ENCODE data around the gene DOCK1.

The DOCK1 gene

DNA sequence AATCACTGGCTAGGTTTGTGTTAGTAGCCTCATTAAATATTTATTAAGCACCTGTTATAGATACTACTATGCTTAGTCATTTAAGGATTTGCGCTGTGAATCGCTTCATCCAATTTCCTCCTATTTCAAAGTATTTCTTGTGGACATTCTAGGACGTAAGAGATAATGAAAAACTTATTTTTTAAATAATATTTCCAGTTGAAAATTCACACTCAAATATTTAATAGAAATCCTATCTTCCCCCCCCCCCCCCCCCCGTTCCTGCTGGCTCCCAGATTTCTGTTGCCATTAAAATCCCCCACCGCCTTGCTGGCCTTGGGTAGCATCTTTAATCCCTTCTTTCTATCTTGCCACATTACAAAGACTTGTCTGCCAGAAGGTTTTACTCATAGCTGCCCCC, 285.2 kb downstream of the DOCK1 start:
- Histone ChIP-seq H3K4me1 (ENCODE audit: insufficient read depth, poor library complexity, severe bottlenecking) (no peaks in the 10 kb centered on the region), H3K27ac (ENCODE audit: poor library complexity, severe bottlenecking) (no peak overlapping the region), H3K9me3 (ENCODE audit: severe bottlenecking) (no peaks in the 10 kb centered on the region), H3K4me3 (ENCODE audit: severe bottlenecking) (no peak overlapping the region), H3K27me3 (ENCODE audit: insufficient read depth, poor library complexity, severe bottlenecking) (peaks cover 13% of the 10 kb centered on the region), H3K36me3 (ENCODE audit: low read depth) (no peaks in the 10 kb centered on the region)
- no peak for TF ChIP-seq CTCF (IDR thresholded peaks at IDR 0.05; ENCODE audit: poor library complexity, severe bottlenecking)
- DNase-seq (ENCODE audit: low spot score) (no peak), ATAC-seq (ENCODE audit: low read depth) (no peak)

GRCh38 chr10:127193125-127193524, 287.9 kb downstream of the DOCK1 start:
- ATAC-seq (ENCODE audit: low read depth) (no peak), DNase-seq (ENCODE audit: low spot score) (no peak)
- Histone ChIP-seq H3K27me3 (ENCODE audit: insufficient read depth, poor library complexity, severe bottlenecking) (peaks cover 17% of the 10 kb centered on the region), H3K9me3 (ENCODE audit: severe bottlenecking) (no peaks in the 10 kb centered on the region), H3K4me3 (ENCODE audit: severe bottlenecking) (no peak overlapping the region), H3K27ac (ENCODE audit: poor library complexity, severe bottlenecking) (no peak overlapping the region), H3K36me3 (ENCODE audit: low read depth) (no peaks in the 10 kb centered on the region), H3K4me1 (ENCODE audit: insufficient read depth, poor library complexity, severe bottlenecking) (no peaks in the 10 kb centered on the region)
- no peak for TF ChIP-seq CTCF (IDR thresholded peaks at IDR 0.05; ENCODE audit: poor library complexity, severe bottlenecking)

GRCh38 chr10:127194111-127194510, 288.9 kb downstream of the DOCK1 start:
- Histone ChIP-seq H3K4me1 (ENCODE audit: insufficient read depth, poor library complexity, severe bottlenecking) (no peaks in the 10 kb centered on the region), H3K27ac (ENCODE audit: poor library complexity, severe bottlenecking) (no peak overlapping the region), H3K27me3 (ENCODE audit: insufficient read depth, poor library complexity, severe bottlenecking) (peaks cover 17% of the 10 kb centered on the region), H3K9me3 (ENCODE audit: severe bottlenecking) (no peaks in the 10 kb centered on the region), H3K4me3 (ENCODE audit: severe bottlenecking) (no peak overlapping the region), H3K36me3 (ENCODE audit: low read depth) (no peaks in the 10 kb centered on the region)
- TF ChIP-seq CTCF (IDR thresholded peaks at IDR 0.05; ENCODE audit: poor library complexity, severe bottlenecking): no peak
- no peak for DNase-seq (ENCODE audit: low spot score)
- no peak for ATAC-seq (ENCODE audit: low read depth)

GRCh38 chr10:127194599-127194998, 289.4 kb downstream of the DOCK1 start:
- ATAC-seq (ENCODE audit: low read depth) (no peak), DNase-seq (ENCODE audit: low spot score) (no peak)
- Histone ChIP-seq H3K4me3 (ENCODE audit: severe bottlenecking) (no peak overlapping the region), H3K27ac (ENCODE audit: poor library complexity, severe bottlenecking) (no peak overlapping the region), H3K36me3 (ENCODE audit: low read depth) (no peaks in the 10 kb centered on the region), H3K4me1 (ENCODE audit: insufficient read depth, poor library complexity, severe bottlenecking) (no peaks in the 10 kb centered on the region), H3K27me3 (ENCODE audit: insufficient read depth, poor library complexity, severe bottlenecking) (peaks cover 17% of the 10 kb centered on the region), H3K9me3 (ENCODE audit: severe bottlenecking) (no peaks in the 10 kb centered on the region)
- TF ChIP-seq CTCF (IDR thresholded peaks at IDR 0.05; ENCODE audit: poor library complexity, severe bottlenecking): no peak

GRCh38 chr10:127195041-127195506, 289.8 kb downstream of the DOCK1 start:
- Histone ChIP-seq H3K36me3 (ENCODE audit: low read depth) (no peaks in the 10 kb centered on the region), H3K27ac (ENCODE audit: poor library complexity, severe bottlenecking) (no peak overlapping the region), H3K27me3 (ENCODE audit: insufficient read depth, poor library complexity, severe bottlenecking) (peaks cover 17% of the 10 kb centered on the region), H3K9me3 (ENCODE audit: severe bottlenecking) (no peaks in the 10 kb centered on the region), H3K4me1 (ENCODE audit: insufficient read depth, poor library complexity, severe bottlenecking) (no peaks in the 10 kb centered on the region), H3K4me3 (ENCODE audit: severe bottlenecking) (no peak overlapping the region)
- DNase-seq (ENCODE audit: low spot score): no peak
- peak; percentile 5; the same call in 2 of the 3 replicates for ATAC-seq (ENCODE audit: low read depth)
- no peak for TF ChIP-seq CTCF (IDR thresholded peaks at IDR 0.05; ENCODE audit: poor library complexity, severe bottlenecking)

Data from RWPE2 (cell line).